Stimulated activated CD8-positive, alpha-beta memory T cell treated with anti-CD3 and anti-CD28 coated beads, Interleukin-15, amount 100 ng/mL, for 24 hours (primary cell): ENCODE results near the gene NOSIP.

Experiments used
- DNase-seq: peaks from one replicate; pipeline ENCODE4 v3.0.0-alpha.2; 2020; ENCODE audit warnings: low read depth

NOSIP gene

GRCh38 chr19:49570997-49571676 lies 9.2 kb downstream of the NOSIP start:
- no peak for DNase-seq

DNA sequence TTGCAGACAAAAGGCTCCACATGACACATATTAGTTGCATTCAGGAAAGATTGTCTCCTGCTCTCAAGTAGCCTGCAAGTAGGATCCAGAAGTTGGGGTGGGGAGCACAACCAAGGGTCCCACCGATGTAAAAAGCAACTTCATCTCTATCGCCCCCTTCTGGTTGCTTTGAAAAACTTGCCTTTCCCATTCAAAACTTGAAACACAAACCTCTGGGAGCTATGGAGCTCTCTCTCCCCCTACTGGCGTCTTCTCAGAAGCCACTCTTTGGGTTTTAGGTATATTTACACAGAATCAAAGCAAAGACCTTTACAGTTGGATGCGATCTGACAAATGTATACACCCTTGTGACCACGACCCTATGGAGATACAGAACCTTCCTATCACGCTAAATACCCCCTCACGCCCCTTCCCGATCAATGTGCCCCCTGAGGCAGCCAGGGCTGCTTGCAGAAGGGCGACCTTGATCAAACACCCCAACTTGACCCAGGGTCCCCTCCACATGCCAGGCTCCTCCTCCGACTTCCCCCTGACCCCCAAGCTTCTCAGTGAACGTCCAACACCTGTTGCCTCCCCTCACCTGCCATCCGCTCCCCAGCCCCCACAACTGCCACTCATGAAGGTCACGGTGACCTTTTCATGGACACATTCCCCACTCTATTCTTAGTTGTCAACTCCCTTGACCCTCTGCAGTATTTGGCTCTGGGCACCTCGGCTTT lies 10.1 kb downstream of the NOSIP start:
- no peak for DNase-seq

DNA sequence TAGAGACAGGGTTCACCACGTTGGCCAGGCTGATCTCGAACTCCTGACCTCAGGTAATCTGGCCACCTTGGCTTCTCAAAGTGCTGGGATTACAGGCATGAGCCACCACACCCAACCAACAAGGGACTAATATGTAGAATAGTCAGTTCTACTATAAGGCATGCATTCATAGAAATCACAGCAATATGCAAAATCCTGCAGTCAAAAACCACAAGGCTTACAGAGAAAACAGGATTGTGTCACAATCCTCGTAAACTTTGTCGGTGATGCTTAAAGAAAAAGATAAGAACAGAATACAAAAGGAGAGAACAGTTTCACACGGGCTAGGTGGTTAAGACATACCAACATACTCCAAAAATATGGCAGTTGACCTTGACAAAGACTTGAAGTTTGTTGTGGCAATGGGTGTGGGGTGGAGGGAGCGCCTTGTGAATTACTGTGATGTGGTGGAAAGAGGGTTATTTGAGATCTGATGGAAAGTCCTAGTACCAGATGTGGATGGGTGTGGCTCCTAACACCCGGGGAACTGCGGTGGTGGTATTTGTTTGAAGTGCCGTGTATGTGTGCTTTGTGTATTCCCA lies 12.4 kb downstream of the NOSIP start:
- no peak for DNase-seq

DNA sequence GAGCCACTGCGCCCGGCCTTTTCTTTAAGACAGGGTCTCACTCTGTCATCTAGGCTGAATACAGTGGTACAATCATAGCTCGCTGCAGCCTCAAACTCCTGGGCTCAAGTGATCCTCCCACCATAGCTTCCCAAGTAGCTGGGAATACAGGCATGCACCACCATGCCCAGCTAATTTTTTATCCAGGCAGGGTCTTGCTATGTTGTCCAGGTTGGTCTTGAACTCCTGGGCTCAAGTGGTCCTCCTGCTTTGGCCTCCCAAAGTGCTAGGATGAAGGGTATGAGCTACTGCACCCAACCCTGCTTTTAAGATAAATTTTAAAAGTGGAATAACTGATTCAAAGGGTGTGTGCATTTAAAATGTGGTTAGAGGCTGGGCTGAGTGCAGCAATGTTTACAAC lies 14.1 kb downstream of the NOSIP start:
- no peak for DNase-seq

DNA sequence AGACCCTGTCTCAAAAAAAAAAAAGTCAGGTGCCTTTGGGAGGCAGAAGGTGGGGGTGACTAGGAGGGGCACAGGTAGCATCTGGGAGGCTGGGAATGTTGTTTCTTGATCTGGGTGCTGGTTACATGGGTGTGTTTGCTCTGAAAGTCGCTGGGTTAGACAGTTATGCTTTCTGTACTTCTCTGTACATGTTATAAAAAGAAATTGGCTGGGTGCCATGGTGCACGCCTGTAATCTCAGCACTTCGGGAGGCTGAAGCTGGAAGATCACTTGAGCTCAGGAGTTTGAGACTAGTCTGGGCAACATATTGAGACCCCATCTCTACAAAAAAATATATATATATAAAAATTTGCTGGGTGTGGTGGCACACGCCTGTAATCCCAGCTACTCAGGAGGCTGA lies 15.1 kb downstream of the NOSIP start:
- DNase-seq = no peak

GRCh38 chr19:49564616-49565045 lies 15.7 kb downstream of the NOSIP start:
- no peak for DNase-seq

DNA sequence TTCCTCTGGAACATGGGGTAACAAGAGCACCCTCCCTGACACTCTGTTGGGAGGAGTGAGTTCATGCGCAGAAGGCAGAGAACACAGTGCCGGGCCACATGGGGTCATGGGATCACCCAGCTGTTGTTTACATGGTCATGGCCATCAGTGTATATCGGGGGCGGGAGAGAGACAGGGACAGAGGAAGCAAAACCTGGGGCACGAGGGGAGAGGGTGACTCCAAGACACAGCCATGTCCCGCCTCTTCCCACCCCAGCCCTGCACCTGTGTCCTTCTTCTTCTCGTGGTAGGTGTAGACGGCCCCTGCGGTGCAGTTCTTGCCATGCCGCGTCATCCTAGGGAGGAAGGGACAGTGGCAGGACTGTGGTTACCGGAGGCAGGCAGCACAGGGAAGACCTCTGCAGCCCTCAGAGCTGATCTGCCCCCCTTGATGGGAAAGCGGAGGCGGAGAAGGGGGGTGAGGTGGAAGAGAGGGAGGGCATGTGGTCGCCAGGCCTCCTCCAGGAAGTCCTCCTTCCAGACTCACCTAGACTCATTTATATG lies 19.9 kb downstream of the NOSIP start:
- no peak for DNase-seq

DNA sequence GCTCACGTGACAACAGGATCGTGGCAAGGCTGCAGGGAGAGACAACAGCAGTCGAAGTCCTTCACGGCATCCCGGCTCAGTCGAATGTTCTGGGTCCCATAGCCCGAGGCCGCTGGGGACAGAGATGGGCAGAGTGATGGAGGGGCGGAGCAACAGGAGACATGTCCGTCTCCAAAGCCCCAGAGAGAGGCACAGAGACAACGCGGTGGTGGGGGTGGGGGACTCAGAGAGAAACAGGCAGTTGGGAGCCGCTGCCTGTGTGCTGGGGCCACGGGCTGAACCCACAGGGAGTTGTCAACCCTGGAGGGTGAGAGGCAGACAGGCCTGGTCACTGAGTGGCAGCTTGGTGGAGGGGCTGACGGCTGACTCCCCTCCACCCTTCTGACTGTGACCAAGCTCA lies 20.4 kb downstream of the NOSIP start:
- DNase-seq = no peak

GRCh38 chr19:49559443-49559842 lies 20.9 kb downstream of the NOSIP start:
- DNase-seq = no peak

GRCh38 chr19:49558591-49558990 lies 21.8 kb downstream of the NOSIP start:
- DNase-seq = no peak

GRCh38 chr19:49557641-49558325 lies 22.6 kb downstream of the NOSIP start:
- DNase-seq = no peak

- DNase-seq = no peak
Observed at GRCh38 chr19:49556412-49557398, 23.7 kb downstream of the NOSIP start.

DNA sequence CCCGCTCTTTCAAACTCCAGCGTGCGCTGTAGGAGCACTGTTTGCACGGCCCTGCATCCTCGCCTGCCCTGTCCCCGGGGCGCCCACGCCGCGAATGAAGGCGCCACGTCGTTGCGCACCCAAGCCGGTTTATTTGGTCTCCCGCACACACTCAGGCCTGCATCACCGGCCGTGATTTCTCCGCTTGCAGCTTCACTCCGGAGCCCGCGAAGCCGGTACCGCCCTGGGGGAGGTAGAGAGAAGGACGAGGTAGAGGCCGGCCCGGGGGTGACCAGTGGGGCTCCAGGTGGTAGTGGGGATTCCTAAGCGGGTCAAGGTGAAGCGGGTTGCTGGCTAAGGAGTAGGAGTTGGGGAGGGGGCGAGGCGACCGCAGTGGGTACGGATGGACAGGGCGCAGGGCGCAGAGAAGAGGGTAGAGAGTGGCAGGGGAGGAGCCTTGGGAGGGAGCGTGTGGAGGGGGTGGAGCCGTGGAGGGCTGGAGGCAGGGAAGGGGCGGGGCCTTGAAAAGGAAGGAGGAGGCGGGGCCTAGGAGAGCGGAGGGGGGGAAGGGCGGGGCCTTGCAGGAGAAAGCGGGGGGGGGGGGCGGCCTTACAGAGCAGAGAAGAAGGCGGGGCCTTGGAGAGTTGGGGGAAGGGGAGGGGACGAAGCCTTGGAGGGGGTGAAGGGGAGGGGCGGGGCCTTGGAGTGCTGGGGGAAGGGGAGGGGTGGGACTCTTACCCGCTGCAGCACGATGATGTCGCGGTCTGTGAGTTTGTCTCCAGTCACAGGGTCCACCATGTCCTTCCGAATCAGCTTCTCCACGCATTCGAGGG lies 24.6 kb downstream of the NOSIP start:
- DNase-seq = no peak

DNA sequence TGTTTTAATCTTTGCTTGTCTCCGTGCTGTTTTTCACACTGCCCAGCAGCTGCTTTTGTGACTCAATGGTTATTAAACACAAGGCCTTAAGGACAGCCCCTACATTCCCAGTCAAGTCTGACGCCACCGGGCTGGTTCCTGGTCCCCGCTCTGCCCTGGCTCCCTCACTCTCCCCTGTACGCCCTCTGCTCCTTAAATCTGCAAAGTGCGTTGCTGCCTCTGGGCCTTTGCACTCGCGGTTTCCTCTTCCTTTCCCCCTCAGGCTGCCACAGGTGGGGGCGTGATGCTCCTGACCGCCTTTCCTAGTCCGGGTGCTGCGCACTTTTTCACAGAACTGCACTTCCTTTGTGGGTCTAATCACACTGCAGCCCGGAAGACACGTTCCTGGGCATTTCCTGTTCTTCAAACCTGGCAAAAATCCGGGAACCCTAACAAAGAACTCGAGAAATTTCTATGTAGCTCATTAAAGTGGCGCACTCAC lies 25.6 kb downstream of the NOSIP start:
- DNase-seq = no peak

DNA sequence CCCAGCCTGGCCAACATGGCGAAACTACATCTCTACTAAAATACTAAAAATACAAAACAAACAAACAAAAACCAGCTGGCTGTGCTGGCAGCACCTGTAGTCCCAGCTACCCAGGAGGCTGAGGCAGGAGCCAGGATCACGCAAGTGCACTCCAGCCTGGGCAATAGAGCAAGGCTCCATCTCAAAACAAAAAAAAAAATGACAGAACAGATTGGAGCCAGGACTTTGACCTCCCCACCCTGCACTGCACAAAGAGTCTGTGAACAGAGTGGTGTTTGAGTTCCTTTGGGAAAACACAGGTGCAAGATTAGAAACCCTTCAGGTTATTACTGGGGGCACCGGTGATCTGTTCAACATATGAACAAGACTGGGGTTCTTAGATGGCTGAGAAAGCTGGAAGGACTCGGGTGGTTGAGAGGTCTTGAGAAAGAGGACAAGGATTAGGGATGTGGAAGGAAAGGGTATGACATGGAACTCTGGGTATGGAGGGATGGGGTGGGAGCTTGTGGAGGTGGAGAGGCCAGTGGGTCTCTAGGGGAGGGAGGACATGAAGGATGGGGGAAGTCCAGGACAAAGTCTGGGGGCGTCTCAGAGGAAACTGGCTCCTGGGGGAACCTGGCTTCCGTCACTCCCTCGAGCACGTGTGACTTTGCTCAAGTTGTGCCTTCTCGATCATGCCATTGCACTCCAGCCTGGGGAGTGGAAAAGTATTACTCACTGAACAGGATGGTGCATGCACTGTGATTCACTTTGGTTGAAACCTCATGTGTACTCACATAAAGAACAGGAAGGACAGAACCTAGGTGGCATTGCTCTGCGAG lies 26.7 kb downstream of the NOSIP start:
- no peak for DNase-seq

GRCh38 chr19:49552749-49553148 lies 27.6 kb downstream of the NOSIP start:
- no peak for DNase-seq

DNA sequence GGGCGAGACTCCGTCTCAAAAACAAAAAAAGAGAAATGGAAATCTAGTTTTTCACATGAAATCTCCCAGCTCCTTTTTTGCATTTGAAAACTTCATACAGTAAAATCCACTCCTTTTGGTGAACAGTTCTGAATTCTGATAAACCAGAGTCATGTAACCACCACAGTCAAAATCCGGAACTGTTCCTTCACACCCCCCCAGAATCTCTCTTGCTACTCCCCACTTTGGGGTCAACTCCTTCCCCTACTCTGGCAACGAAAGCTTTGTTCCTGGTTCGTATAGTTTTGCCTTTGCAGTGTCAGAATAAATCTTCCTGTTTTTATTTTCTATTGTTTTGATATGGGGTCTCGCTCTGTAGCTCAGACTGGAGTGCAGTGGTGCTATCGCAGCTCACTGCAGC lies 28.8 kb downstream of the NOSIP start:
- DNase-seq = no peak

DNA sequence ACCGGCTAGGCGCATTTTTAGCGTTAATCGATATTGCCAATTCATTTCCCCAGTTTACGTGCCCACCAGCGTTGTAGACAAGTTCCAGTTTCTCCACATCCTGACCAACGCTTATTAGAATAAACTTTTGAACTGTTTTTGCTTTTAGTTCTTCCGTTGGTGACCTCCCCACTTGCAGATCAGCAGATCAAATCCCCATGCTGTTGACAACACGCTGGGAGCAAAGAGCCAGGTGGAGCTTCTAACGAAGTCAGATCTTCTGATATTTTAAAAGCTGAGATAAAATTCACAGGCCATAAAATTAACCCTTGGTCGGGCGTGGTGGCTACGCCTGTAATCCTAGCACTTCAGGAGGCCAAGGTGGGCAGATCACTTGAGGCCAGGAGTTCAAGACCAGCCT lies 31.3 kb downstream of the NOSIP start:
- no peak for DNase-seq

DNA sequence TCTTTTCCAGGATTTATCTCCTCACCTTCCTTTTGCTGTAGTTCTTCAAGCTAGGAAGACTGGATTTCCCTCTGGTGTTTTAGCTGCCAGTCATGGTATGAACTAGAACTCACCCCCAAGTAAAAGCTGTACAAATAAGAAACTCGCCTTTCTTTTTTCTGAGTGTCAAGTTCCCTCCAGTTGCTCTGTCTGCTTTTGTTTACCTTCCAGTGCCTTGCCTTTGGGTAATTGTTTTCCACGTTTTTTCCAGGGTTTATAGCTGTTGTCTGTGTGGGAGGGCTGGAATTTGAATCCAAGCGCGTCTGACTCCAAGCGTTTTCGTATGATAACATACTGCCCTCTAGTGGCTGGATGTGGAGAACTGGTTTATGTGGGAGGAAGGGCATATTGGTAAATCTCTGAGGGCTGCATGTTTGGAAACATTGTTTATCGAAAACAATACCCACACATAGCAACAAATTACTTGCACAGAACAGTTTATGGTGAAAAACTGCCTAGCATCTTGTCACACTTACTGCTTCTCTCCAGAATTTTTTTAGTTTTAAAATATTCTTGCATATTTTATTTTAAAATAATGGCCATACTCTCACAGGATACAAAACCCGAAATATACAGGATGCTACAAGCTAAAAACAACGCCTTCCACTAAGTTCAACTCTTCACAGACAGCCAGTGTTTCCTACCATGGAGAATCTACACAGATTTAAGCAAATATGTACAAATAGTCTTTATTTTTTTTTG lies 33.4 kb downstream of the NOSIP start:
- no peak for DNase-seq
